GM21737 (cell line): ENCODE measurements around the gene GCC2.
"Not testable (repeated sequence)": the region's sequence is repeated elsewhere in the genome, so short reads cannot be mapped to it uniquely, and the experiment has no call there.

Source experiments
- ATAC-seq: cut with Tn5 transposase; IDR thresholded peaks from one replicate; pipeline ENCODE4 v1.9.1; 2021; ENCODE audit warnings: mild to moderate bottlenecking, moderate library complexity; ENCODE audit not compliant: unreplicated experiment

The GCC2 gene

DNA sequence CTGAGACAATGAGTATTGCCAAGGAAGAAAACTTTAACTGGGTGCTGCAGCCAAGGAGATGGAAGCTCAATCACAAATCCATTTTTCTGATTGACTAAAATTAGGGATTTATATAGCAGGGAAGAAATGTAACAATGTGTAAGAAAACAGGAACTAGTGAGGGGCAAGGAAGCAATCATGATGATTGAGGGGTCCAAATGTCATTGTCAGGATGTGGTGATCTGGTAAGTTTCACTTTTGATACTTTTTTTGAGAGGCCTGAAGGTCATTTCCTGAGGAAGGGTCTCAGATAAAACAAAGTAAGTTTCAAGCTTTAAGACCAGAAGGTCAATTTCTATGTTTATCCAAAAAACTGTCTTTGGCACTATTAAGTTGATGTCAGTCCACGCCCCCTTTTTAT is 12.0 kb upstream of the GCC2 start:
- no peak for ATAC-seq

DNA sequence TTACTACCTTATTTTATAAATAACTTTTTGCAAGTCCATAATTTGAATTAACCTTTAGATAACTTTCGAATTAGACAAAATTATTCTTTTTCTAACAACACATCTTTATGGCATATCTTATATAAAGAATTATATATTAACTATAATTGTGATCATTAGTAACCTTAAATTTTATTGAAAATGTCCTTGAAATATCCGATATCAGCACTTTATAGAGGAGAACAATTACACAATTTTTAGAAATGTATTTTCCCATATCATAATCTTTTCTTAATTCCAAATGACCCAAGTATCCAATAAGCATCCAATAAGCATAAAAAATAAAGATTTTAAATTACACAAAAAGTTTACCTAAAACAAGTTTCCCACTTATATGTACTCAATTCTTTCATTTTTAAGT is 7.3 kb upstream of the GCC2 start:
- ATAC-seq = no peak

DNA sequence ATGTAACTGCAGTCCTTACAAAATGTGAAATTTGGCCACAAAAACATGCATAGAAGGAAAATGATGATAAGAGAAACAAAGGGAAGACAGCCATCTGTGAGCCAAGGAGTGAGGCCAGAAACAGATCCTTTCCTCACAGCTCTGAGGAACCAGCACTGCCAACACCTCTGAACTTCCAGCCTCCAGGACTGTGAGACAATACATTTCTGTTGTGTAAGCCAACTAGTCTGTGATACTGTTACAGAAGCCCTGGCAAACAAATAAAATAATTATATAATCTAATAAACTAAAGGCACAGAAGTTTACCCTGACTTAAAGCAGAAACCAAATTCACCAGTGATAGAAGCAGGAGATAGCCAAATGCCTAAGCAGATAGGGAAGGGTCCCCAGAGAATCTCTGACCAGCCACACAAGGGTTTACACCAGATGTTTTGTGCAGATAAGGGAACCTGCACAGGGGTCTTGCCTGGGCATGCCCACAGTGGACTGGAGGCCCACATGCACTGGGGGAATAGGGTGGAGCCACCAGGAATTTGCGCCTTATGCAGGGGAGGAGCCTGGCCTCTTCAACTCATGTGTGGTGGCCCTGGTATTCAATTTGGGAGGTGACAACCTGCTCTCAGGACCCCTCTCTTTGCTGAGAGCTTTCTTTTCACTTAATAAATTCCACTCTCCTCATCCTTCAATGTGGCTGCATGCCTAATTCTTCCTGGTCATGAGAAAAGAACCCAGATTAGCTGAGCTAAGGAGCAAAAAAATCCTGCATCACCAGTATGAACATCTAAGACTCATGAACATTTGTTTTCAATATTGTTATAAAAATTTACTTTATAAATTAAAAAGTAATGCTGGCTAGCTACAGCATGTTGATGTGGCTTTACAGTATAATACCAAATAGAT is 3.8 kb upstream of the GCC2 start:
- no peak for ATAC-seq

DNA sequence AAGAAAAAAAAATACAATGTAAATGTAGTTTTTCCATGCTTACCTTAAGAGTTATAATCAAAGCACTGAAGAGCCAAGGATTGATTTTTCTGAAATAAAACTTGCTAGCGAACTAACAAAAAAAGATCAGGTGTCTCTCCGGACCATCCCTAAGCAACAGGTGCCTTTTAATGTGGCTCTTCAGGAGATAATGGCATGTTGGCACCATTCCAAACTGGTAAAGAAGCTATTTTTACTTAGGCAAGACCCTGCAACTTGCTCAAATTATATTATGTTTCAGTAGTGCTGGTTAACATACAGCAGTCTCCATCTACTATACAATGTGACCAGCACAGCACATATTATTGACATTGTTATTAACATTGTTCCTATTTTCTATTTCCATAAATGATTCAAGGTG is 2.3 kb upstream of the GCC2 start:
- no peak for ATAC-seq

DNA sequence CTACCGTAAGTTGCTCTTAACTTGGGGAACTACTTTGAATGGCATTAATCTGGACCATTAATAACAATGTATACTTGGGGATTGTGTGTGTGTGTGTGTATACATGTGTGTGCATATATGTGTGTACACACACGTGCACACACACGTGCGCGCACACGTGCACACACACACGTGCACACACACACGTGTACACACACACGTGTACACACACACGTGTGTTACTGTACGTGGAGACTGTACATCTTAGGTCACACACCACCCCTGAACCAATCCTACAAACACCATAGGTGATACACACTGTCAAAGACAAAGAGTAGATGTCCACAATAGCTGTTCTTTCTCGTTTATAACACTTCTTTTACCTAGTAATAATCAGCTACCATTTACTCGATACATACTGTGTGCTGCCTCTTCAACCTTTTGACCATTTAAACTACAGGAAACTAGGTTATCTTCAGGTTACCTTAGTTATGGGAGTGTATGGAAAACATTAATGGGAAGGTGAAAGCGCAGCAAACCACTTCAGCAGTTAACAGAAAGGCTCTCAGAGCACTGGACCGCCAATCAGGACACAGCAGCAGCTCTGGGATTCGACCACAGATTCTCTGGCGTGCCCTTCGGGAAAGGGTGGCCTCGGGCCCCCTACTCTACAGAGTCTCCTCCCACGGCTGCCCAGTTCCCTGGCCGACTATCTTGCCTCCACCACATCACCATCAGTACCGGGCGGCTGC is 894 bp upstream of the GCC2 start:
- no peak for ATAC-seq

DNA sequence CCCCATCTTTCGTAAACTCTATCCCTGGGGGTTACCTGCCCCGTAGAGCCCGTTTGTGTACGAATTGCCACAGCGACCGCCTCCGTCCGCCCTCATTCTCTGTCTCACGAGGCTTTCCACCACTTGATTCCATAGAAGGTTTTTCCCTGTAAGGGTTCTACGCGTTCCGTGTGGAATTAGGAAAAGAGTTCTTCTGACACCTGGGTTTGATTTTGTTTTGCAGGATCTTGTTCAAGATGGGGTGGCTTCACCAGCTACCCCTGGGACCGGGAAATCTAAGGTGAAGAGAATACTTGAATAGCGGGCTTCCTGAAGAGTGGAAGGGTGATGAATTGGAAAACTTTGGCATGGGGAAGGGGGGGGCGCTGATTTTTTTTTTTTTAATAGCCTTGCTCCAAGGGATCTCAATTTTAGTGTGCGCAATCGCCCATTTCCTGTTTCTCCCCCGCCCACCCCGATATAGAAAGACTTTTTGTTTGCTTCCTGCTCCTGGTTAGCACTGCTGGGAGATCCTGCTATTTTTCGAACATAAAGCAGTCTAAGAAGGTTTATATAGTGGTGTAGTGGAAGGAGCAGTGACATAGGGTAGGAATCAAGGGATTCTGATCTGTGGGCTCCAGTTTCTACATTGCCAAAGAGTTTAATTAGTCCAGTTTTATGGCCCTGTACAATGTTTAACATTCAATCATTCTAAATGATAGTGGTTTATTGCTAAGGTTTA is 564 bp downstream of the GCC2 start:
- no peak for ATAC-seq

DNA sequence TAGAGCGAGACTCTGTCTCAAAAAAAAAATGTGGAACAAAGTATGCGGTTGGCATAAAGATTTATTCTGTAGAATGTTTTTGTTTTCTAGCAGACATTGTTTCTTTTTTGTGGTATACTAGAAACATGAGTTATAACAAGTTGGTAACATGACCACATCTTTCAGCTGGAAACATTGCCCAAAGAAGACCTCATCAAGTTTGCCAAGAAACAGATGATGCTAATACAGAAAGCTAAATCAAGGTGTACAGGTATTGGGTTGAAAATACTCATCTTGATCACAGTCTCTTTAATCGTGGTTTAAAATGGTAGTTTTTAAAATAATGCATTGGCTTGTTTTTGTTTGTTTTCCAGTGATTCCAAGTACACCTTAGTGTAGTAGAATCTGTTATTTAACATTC is 1.9 kb downstream of the GCC2 start:
- ATAC-seq = no peak

DNA sequence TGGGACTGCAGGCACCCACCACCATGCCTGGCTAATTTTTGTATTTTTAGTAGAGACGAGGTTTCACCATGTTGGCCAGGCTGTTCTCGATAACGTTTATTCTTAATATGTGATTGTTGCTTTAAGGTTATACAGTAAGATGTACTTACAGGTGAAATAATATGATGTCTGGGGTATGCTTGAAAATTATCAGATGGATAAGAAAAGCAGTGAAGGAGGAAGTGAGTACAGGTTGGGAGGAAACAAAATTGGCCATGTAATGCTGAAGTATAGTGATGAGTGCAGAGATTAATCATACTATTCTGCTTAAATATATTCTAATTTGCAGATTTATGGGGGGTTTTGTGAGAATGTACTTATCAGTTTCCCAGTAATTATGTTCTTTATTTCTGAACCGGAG is 3.0 kb downstream of the GCC2 start:
- ATAC-seq = no peak

DNA sequence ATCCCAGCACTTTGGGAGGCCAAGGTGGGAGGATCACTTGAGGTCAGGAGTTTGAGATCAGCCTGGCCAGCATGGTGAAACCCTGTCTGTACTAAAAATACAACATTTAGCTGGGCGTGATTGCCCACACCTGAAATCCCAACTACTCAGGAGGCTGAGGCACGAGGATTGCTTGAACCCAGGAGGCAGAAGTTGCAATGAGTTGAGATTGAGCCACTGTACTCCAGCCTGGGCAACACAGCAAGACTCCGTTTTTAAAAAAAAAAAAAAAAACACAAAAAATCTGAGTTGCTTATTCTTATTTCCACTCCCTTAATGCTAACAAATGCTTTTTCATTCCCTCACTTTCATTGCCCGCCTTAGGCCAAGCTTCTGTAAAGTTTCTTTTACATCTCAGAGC is 4.5 kb downstream of the GCC2 start:
- not testable (repeated sequence) for ATAC-seq

DNA sequence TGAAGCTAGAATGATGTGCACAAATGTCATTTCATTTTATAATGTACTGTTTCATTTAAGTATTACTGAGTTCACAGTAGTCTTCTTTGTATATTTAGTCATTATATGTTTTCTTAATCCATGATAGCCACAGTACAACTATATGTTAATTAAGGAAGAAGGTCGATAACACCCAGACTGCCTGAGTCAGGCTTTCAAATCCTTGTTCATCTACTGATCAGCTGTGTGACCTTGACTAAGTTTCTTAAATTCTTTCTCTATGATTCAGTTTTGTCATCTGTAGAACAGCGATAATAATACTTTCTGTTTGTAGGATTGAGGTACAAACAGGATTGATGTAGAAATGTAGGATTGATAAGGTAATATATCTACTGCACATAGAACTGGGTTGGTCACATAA is 5.4 kb downstream of the GCC2 start:
- ATAC-seq = no peak

DNA sequence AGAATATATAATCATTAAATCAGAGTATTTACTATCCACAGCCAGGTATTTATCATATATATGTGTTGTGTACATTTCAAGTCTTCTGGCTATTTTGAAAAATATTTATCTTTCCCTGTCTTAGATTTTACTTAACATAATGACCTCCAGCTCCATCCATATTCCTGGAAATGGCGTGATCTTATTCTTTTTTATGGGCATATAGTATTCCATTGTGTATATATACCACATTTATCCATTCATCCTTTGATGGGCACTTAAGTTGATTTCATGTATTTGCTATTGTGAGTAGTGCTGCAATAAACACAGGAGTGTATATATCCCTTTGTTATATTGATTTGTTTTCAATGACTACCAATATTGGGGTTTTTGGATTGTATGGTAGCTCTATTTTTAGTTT is 6.6 kb downstream of the GCC2 start:
- no peak for ATAC-seq

DNA sequence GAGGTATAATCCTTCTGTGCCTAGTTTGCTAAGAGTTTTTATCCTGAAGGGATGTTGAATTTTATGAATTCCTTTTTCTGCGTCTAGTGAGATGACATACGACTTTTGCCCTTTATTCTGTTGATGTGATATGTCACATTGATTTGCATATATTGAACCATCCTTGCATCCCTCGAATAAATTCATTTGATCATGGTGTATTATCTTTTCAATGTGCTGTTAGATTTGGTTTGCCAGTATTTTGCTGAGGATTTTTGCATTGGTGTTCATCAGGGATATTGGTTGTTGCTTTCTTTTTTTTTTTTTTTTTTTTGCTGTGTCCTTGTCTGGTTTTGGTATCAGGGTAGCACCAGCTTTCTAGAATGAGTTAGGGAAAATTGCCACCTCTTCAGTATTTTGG is 9.1 kb downstream of the GCC2 start:
- no peak for ATAC-seq

DNA sequence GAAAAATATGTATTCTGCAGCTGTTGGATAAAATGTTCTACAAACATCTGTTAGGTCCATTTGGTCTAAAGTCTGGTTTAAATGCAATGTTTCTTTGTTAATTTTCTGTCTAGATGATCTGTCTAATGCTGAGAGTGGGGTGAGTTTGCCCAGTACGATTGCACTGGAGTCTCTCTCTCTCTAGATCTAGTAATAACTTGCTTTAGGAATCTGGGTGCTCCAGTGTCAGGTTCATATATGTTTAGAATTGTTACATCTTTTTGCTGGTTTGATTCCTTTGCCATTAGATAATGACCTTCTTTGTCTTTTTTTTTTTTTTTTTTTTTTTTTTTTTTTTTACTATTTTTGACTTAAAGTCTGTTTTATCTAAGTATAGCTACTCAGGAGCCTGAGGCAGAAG is 10.4 kb downstream of the GCC2 start:
- no peak for ATAC-seq

DNA sequence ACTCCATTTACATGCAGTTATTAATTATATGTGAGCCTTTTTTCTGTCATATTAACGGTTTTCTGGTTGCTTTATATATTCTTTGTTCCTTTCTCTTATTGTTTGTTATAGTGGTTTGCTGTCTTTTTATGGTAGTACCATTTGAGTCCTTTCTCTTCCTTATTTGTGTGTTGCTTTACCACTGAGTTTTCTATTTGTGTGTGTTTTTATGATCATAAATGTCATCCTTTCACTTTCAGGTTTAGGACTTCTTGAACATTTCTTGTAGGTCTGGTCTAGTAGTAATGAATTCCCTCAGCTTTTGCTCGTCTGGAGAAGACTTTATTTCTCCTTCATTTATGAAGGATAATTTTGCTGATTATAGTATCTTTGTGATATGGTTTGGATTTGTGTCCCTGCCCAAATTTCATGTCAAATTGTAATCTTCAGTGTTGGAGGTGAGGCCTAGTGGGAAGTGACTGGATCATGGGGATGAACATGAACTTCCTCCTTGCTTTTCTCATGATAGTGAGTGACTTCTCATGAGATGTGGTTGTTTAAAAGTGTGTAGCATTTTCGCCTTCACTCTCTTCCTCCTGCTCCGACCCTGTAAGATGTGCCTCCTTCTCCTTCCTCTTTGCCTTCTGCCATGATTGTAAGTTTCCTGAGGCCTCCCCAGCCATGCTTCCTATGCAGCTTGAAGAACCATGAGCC is 11.5 kb downstream of the GCC2 start:
- ATAC-seq = peak; percentile 79

DNA sequence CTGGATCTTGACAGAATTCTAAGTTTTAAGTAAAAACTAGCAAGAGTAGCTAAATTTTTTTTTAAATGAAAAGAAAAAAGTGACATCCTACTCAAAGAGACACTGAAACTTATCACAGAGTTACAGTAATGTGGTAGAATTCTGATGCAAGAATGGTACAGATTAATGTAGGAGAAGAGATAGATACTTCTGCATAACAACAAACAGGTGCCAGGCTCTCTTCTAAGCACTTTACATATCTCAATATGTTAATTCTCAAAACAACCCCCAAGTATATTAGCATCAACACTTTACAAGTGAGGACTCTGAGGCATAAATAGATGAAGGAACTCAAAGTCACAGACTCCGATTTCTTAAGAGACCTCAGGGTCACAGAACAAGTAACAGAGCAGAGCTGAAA is 28.1 kb downstream of the GCC2 start:
- no peak for ATAC-seq

DNA sequence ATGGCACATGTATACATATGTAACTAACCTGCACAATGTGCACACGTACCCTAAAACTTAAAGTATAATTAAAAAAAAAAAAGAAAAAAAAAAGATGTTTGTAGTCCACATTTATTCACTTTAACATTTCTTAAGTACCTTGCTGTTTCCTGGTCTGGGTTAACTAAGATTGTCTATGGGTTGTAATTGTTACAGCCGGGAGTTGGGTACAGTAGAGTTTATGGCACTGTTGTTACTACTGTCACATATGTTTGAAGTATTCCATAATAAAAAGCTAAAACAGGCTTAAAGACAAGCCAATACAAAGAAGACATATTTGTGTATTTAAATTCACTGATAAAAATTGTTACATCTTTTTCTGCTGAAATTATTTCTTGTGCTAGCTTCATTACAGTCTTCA is 36.2 kb downstream of the GCC2 start:
- ATAC-seq = no peak

DNA sequence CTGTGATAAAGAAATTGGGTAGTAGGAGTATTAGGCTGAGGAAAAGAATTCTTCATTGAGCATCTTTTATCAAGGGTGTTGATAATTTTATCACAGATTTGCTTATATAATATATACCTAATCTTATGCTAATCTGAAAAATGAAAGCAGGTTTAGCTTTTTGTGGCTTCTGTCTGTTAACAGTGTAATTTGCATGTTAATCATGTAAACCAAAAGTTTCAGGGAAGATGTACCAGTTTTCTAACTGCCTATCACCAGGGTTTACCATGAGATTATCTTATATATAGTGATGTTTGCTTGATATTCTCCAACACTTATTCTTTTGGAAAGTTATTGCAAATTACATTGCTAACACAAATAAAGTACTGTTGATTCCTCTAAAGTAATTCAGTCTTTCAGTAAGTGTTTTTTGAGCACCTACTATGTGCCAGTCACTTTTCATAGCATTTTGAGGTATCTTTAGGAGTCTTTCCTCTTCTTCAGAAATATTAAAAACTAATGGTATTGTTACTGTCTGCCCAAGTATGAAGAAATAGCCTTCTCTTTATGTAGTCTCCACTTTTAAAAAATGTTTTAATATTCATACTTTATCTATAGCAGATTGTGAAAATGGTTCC is 41.6 kb downstream of the GCC2 start:
- ATAC-seq = no peak

DNA sequence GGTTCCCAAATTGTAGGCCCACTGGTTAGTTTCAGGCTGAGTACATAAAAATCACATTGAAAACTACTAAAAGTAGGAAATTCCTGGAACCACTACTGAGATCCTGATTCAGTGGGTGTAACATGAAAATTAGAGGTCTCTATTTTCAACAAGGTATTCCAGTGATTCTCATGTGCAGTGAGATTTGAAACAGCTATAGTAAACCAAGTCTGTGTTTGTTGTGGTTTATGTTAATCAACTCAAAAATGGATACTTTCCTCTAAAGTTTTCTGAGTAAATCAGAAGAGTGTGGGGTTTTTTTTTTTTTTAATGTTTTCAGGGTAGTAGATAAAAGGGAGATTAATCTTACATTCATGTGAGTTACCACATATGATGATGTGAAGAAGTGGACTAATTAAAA is 42.8 kb downstream of the GCC2 start:
- ATAC-seq = no peak

DNA sequence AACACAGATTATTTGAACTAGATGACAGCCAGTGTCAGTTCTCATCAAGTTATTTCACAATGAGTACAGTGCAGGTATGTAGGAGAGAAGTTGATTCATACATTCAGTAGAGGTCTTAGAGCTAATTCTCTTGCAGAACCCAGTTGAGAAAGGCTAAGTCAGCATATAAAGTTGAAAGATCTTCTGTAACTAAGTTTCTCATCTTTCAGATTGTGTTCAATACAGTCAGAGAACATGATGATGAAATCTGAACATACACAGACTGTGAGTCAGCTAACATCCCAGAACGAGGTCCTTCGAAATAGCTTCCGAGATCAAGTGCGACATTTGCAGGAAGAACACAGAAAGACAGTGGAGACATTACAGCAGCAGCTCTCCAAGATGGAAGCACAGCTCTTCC is 43.4 kb downstream of the GCC2 start:
- no peak for ATAC-seq

DNA sequence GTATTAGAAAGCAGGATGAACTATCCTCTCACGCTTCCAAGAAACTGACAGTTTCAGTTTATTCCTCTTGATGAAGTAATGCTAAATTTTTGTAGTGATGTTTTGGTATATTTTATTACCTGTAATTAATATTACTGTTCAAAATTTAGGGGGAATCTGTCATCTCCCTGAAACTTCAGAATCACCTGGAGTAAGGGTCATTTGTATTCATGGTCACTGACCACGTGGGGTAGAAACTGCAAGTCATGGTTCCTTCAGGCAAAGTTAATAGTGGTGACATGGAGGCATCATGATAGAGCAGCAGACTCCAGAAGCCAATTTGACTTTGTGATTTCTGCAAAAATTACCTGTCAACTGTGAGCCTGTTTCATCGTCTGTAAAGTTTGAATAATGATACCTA is 47.2 kb downstream of the GCC2 start:
- not testable (repeated sequence) for ATAC-seq

DNA sequence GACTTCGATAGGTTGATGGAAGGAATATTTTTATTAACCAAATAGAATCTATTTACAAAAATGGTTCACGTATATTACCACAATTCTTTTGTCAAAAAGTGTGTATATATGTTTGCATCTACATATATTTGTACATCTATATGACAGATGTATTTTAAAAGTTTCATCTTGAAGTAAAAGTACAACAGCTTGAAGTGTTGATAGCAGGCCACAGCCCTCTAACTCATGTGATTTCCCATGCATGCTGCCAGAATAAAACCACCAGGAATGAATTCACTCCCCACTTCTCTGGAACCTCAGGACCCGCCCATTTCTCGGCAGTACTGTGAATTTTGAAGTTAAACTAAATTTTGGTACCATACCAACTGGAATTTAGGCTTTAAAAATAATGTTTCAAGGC is 58.6 kb downstream of the GCC2 start:
- ATAC-seq = not testable (repeated sequence)
